Gastrocnemius medialis (tissue), 4 donors: Measurements from ENCODE around the gene COL23A1.
A peak's percentile ranks its signal among the peaks of the same experiment; 100 is the strongest.

Source experiments
- CTCF ChIP-seq, 5 experiments: fragments of 450-650 bp in 3 of 5; fragments of 200-600 bp in 2 of 5; sonication (generic) in 2 of 5; IDR thresholded peaks in 4 of 5; conservative IDR thresholded peaks in 1 of 5; 1 replicate in 4 of 5; 2 replicates in 1 of 5; pipeline ENCODE4 v1.5.1; 2016 to 2019; ENCODE audit warnings: antibody characterized with exemption in 5 of 5, mild to moderate bottlenecking in 3 of 5, moderate library complexity in 3 of 5
- POLR2A ChIP-seq, 2 donors: fragments of 450-650 bp; IDR thresholded peaks; one replicate each; pipeline ENCODE4 v1.6.1; 2017; ENCODE audit warnings: antibody characterized with exemption in 2 of 2, mild to moderate bottlenecking in 2 of 2, moderate library complexity in 2 of 2

- TF ChIP-seq CTCF (IDR thresholded peaks at IDR 0.05 in 4 of 5, conservative IDR thresholded peaks at IDR 0.05 in 1 of 5) (peak in 1 of 5 experiments; percentile 6), POLR2A (IDR thresholded peaks at IDR 0.05) (peak; percentile 79 to 80)
Observed at GRCh38 chr5:178232124-178232919, 357.9 kb downstream of the COL23A1 start, which contains the start of gene PHYKPL.
